Body of pancreas (tissue), 4 donors: ENCODE results near the gene NFYC.

ENCODE experiments used
- CTCF ChIP-seq, 7 experiments: fragments of 450-650 bp in 4 of 7; fragments of 200-600 bp in 3 of 7; sonication (generic) in 3 of 7; IDR thresholded peaks; one replicate each; pipeline ENCODE4 v1.5.1; 2016 to 2019; ENCODE audit warnings: antibody characterized with exemption in 7 of 7
- POLR2A ChIP-seq, 3 donors: fragments of 450-650 bp; IDR thresholded peaks; one replicate each; pipeline ENCODE4 v1.6.1; 2016; ENCODE audit warnings: antibody characterized with exemption in 3 of 3, mild to moderate bottlenecking in 2 of 3

- no peak for TF ChIP-seq CTCF (IDR thresholded peaks at IDR 0.05)
- no peak for TF ChIP-seq POLR2A (IDR thresholded peaks at IDR 0.05)
Observed at GRCh38 chr1:40787737-40788560, 96.4 kb downstream of the NFYC start.
